Dermis blood vessel endothelial cell (primary cell): ENCODE data around the gene THG1L. TPM values are rescaled to one million over a fixed set of nuclear protein-coding genes. Genes with fewer than 3 reads are reported as not detected.
"Not testable (repeated sequence)": the region's sequence is repeated elsewhere in the genome, so short reads cannot be mapped to it uniquely, and the experiment has no call there.

Experiments used
- DNase-seq: peaks from one replicate; pipeline ENCODE4 v3.0.0; 2010
- total RNA-seq: library from RNA; depleted of rRNA; stranded (reverse); fragments of >200 nt; gene quantifications from 2 replicates; pipeline ENCODE4 v1.2.3, GENCODE V29; 2014

THG1L gene
- total RNA-seq: 4.4 and 7.1 TPM in 2 replicates

GRCh38 chr5:157731272-157732129 is at the start of gene THG1L:
Gene THG1L (plus strand): TSS chr5:157731420. CDS start chr5:157731441, 21 bp downstream.
- DNase-seq: peak; percentile 97

- DNase-seq: no peak
Observed at GRCh38 chr5:157682257-157682656, 49.0 kb upstream of the THG1L start.

GRCh38 chr5:157686276-157687197 is 44.7 kb upstream of the THG1L start:
- DNase-seq: not testable (repeated sequence)

GRCh38 chr5:157687198-157687554 is 44.0 kb upstream of the THG1L start:
- no peak for DNase-seq

GRCh38 chr5:157689942-157690689 is 41.1 kb upstream of the THG1L start:
- peak; percentile 9 for DNase-seq

- no peak for DNase-seq
Observed at GRCh38 chr5:157690690-157691433, 40.4 kb upstream of the THG1L start.

GRCh38 chr5:157693816-157694215 is 37.4 kb upstream of the THG1L start:
- DNase-seq: not testable (repeated sequence)

GRCh38 chr5:157696154-157696553 is 35.1 kb upstream of the THG1L start:
- not testable (repeated sequence) for DNase-seq

- not testable (repeated sequence) for DNase-seq
Observed at GRCh38 chr5:157698674-157699073, 32.5 kb upstream of the THG1L start.

GRCh38 chr5:157703736-157704135 is 27.5 kb upstream of the THG1L start:
- no peak for DNase-seq

GRCh38 chr5:157708866-157709265 is 22.4 kb upstream of the THG1L start:
- no peak for DNase-seq

GRCh38 chr5:157709346-157709745 is 21.9 kb upstream of the THG1L start:
- no peak for DNase-seq

GRCh38 chr5:157710431-157710830 is 20.8 kb upstream of the THG1L start:
- DNase-seq: no peak

- DNase-seq: no peak
Observed at GRCh38 chr5:157710882-157711281, 20.3 kb upstream of the THG1L start.

GRCh38 chr5:157713830-157714595 is 17.2 kb upstream of the THG1L start:
- DNase-seq: no peak

- DNase-seq: no peak
Observed at GRCh38 chr5:157714596-157714864, 16.7 kb upstream of the THG1L start.

- peak; percentile 81 for DNase-seq
Observed at GRCh38 chr5:157718519-157718918, 12.7 kb upstream of the THG1L start.

GRCh38 chr5:157719245-157719644 is 12.0 kb upstream of the THG1L start:
- DNase-seq: no peak

- no peak for DNase-seq
Observed at GRCh38 chr5:157721159-157721558, 10.1 kb upstream of the THG1L start.

- DNase-seq: not testable (repeated sequence)
Observed at GRCh38 chr5:157722895-157723294, 8.3 kb upstream of the THG1L start.

GRCh38 chr5:157726607-157727006 is 4.6 kb upstream of the THG1L start:
- DNase-seq: not testable (repeated sequence)
